GM10266 (cell line): ENCODE measurements around the gene FAT2.

Source experiments
- DNase-seq: peaks from one replicate; pipeline ENCODE4 v3.0.0; 2012; ENCODE audit errors: extremely low spot score
- TF ChIP-seq, protein P1 (sequence below): IDR thresholded peaks from 2 replicates; pipeline ENCODE4 v1.5.1; 2012; ENCODE audit warnings: mild to moderate bottlenecking, low read depth; ENCODE audit not compliant: control insufficient read depth, insufficient read depth; ENCODE audit errors: missing control alignments

FAT2 gene

GRCh38 chr5:151631941-151632340 is 40.8 kb upstream of the FAT2 start:
- no peak for DNase-seq
- TF ChIP-seq, protein P1, sequence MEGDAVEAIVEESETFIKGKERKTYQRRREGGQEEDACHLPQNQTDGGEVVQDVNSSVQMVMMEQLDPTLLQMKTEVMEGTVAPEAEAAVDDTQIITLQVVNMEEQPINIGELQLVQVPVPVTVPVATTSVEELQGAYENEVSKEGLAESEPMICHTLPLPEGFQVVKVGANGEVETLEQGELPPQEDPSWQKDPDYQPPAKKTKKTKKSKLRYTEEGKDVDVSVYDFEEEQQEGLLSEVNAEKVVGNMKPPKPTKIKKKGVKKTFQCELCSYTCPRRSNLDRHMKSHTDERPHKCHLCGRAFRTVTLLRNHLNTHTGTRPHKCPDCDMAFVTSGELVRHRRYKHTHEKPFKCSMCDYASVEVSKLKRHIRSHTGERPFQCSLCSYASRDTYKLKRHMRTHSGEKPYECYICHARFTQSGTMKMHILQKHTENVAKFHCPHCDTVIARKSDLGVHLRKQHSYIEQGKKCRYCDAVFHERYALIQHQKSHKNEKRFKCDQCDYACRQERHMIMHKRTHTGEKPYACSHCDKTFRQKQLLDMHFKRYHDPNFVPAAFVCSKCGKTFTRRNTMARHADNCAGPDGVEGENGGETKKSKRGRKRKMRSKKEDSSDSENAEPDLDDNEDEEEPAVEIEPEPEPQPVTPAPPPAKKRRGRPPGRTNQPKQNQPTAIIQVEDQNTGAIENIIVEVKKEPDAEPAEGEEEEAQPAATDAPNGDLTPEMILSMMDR: no peak

GRCh38 chr5:151630088-151630487 is 39.0 kb upstream of the FAT2 start:
- no peak for DNase-seq
- TF ChIP-seq, protein P1: no peak

DNA sequence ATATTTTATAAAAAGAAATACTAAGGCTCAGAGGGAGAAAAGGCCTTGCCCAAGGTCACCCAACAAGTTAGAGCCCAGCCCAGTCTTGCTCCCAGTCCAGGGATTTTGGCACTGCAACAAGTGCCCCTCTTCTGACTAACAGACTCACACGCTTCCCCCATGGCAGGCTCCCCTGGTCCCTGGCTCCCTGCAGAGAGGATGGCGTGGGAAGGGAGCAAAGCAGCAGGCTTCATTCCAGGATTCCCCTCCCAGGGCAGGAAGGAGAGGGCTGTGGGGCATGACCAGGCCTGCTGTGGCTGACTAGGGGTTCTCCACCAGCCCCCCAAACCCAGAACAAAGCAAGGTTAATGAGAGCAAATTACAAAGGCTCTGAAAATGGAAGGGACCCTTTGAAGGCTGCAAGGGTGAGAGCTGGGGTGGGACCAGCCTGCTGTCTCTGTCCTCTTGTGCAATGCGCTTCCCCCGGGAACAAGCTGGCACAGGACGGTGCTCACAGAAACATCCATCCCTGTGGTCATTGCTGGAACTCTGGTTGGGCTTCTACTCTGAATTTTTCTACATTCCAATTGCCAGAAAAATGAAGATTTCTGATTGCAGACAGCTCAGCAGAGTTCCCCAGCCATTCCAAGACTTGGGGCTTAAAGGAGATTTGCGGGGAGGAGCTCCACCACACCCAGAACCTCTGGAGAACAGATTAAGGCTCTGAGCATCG is 37.1 kb upstream of the FAT2 start:
- TF ChIP-seq, protein P1: no peak
- DNase-seq: no peak

DNA sequence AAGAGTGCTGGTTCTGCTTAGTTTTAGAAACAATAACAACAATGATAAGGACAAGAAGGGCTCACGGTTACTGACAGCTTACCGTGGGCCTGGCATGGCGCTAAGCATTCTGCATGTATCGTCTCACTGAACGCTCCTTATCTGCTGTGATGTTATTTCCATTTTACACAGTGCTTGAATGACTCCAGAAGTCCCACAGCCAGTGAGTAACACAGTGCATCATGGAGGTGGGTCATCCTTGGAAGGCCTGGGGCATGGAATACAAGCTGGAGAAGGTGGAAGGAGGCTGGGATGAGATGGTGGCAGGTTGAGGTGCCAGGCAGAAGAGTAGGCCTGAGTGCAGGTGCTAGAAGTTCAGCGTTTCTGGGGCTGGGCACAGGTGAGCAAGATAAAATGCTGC is 36.5 kb upstream of the FAT2 start:
- DNase-seq: no peak
- TF ChIP-seq, protein P1: no peak

DNA sequence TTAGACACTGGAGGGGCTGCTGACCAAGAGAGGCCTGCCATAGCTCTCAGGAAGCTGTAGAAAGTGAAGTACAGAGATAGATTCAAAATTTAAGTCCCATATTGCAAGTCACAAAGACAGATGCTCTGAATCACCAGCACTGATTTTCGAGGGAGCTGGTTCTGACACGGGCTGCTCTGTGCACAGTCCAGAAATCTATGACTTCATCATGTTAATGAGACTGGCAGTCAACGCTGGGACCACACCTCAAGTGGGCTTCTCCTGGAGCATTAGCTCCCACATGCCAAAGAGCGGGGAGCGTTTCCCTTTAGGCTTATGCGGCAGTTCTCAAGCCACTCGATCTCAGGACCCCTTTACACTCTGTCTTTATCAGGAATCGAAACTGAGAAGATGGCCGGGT is 34.2 kb upstream of the FAT2 start:
- DNase-seq: no peak
- TF ChIP-seq, protein P1: no peak

DNA sequence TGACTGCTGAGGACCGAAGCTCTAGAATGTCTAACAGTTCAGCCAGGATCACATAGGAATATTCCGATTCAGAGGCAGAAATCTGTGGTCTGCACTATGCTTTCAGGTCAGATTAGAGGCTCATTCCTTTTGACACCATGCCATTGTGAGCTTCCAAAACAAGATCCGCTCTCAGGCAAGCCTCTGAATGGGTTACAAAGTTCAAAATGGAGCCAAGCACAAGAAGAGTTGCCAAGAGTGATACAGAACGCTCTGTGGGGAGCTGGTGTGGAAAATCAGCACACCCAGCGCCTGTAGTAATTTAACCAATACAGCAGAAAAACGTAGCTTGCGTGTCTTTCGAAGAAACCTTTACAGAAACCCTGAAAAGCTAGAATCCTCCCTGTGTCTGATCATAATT is 33.3 kb upstream of the FAT2 start:
- TF ChIP-seq, protein P1: no peak

DNA sequence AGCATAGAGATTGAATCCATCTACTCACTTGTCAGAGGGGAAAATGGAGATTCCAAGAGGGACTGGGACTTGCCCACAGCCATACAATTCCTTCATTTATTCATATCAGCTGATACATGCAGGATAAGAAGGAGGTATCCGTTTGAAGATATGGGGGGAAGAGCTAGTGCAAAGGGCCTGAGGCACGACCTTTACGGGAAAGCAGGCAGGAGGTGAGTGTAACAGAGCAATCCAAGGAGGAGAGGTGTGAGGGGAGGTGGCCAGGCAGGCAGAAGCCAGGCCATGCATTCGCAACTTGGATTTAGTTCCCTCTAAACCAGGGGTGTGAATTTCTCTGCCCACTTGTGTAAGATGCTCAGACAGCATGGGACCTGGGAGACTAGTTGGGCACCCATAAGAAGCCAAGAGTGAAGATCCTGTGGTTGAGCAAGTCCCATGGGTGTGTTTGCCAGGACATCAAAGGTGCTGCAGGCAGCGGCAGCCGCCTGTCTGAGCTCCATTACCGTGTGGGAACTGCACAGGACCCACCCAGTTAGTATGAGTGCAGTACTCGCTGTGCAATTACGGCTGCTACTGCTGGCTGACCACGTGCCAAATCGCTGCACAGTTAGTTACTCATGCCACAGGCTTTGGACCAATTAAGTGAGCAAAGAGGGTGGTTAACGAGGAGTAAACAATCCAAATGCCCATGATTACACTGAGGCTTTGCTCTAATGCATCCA is 31.4 kb upstream of the FAT2 start:
- TF ChIP-seq, protein P1: no peak
- DNase-seq: no peak

More for the DNA sequence above, 33.3 kb upstream of the FAT2 start:
- no peak for DNase-seq
